ENCODE results near the gene MPHOSPH9.
"Not testable (repeated sequence)": the region's sequence is repeated elsewhere in the genome, so short reads cannot be mapped to it uniquely, and the experiment has no call there.

Gene MPHOSPH9

GRCh38 chr12:123223241-123223668 is 9.7 kb downstream of the MPHOSPH9 start:
- no peak for DNase-seq

GRCh38 chr12:123207815-123208214 is 25.1 kb downstream of the MPHOSPH9 start:
- not testable (repeated sequence) for DNase-seq

- DNase-seq, result not testable (repeated sequence)
Measured at GRCh38 chr12:123206794-123207193, 26.1 kb downstream of the MPHOSPH9 start.

GRCh38 chr12:123200414-123200813 is 32.5 kb downstream of the MPHOSPH9 start:
- no peak for DNase-seq

- DNase-seq, result peak in 1 of 3 experiments; percentile 29
Measured at GRCh38 chr12:123199936-123200335, 33.0 kb downstream of the MPHOSPH9 start.

- no peak for DNase-seq
Measured at GRCh38 chr12:123187637-123188036, 45.3 kb downstream of the MPHOSPH9 start.

- DNase-seq, result no peak
Measured at GRCh38 chr12:123180171-123180570, 52.8 kb downstream of the MPHOSPH9 start.

GRCh38 chr12:123171967-123172366 is 61.0 kb downstream of the MPHOSPH9 start:
- peak in 1 of 3 experiments; percentile 25 for DNase-seq

GRCh38 chr12:123167329-123167728 is 65.6 kb downstream of the MPHOSPH9 start:
- no peak for DNase-seq

GRCh38 chr12:123165537-123165936 is 67.4 kb downstream of the MPHOSPH9 start:
- DNase-seq, result peak in 1 of 3 experiments; percentile 16

- no peak for DNase-seq
Measured at GRCh38 chr12:123164710-123165261, 68.2 kb downstream of the MPHOSPH9 start.

GRCh38 chr12:123164222-123164621 is 68.7 kb downstream of the MPHOSPH9 start:
- peak in 2 of 3 experiments; percentile 43 to 67 for DNase-seq

GRCh38 chr12:123163227-123163626 is 69.7 kb downstream of the MPHOSPH9 start:
- peak in 1 of 3 experiments; percentile 28 for DNase-seq

- DNase-seq, result no peak
Measured at GRCh38 chr12:123160801-123161487, 72.0 kb downstream of the MPHOSPH9 start.

- peak in 1 of 3 experiments; percentile 29 for DNase-seq
Measured at GRCh38 chr12:123153906-123154305, 79.0 kb downstream of the MPHOSPH9 start.

- DNase-seq, result no peak
Measured at GRCh38 chr12:123152833-123153232, 80.1 kb downstream of the MPHOSPH9 start.

GRCh38 chr12:123151457-123152454 is 81.2 kb downstream of the MPHOSPH9 start:
- peak in 2 of 3 experiments; percentile 24 to 38 for DNase-seq

GRCh38 chr12:123150744-123151456 is 82.0 kb downstream of the MPHOSPH9 start, which contains the start of gene PITPNM2:
Gene PITPNM2, minus strand, starts transcription at chr12:123151090. Its CDS starts 116,500 bp downstream, at chr12:123034590.
- peak; percentile 51 to 74 (median 69) for DNase-seq

GRCh38 chr12:123150275-123150743 is 82.6 kb downstream of the MPHOSPH9 start:
- DNase-seq, result peak; percentile 37 to 73 (median 60)

GRCh38 chr12:123149501-123150274 is 83.3 kb downstream of the MPHOSPH9 start:
- peak in 1 of 3 experiments; percentile 38 for DNase-seq

GRCh38 chr12:123149088-123149487 is 83.9 kb downstream of the MPHOSPH9 start:
- DNase-seq, result no peak

Measured in NCI-H1417 (cell line).